Measurements from ENCODE around the gene INTS6.

INTS6 gene

DNA sequence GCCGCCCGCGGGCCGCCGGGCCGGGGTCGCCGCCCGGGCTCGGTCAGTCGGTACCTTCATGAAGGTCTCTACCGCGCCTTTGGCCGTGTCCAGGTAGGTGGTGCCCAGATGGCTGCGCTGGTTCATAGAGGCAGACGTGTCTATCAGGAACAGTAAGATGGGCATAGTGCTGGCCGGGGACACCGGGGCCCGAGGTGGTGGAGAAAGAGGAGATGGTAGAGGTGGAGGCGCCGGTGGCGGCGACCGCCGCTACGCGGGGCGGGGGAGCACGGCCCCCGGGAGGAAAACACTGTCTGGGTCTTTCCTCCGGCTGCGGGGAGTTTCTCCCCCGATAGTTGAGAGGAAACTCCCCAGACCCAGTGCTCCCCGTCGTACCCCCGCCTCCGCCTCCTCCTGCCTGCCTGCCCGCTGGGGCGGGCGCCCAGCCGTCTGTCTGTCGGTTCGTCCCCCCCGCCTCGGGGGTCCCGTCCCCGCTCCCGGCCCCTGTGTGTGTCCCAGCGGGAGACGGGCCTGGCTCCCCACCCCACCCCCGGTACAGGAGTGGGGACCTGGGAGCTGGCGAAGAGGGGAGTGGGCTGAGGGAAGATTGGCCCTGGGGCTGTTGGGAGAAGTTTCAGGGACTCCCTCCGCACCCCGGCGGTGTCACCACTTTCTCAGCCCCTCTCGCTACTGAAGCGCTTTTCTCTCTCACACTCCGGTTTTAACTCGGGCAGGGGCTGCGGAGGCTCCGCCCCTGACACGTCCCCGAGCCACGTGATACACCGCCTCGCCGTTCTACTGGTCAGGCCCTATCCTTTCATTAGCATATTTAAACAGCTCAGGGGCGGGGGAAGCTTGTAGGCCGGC lies at the start of gene INTS6:
INTS6 (minus strand) TSS at position 676 of the 846 bp plus-strand sequence; CDS start at position 165, 511 bp downstream.
- DNase-seq, result peak; percentile 97

- DNase-seq, result no peak
These were observed 49.4 kb upstream of the INTS6 start for GRCh38 chr13:51502153-51502651.

DNA sequence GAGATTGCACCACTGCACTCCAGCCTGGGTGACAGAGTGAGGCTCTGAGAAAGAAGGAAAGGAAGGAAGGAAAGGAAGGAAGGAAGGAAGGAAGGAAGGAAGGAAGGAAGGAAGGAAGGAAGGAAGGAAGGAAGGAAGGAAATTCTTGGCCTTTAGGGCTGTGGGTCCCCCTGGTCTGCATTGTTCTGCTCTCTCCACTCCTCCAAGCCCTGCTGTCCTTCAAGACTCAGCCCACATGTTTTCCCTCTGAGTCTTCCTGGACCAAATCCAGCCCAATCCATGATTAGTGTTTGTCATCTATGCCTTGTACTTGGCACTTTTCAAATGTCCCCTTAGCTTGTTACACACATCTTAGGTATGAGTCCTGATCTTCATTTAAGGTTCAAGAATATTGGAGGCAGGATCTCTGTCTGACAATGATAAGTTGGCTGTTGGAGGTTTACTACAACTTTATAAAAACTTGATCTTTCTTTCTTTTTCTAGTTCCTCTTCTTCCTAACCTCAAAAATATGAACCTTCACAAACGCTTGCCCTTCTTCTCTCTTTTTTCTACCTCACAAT lies 48.8 kb upstream of the INTS6 start:
- no peak for DNase-seq

DNA sequence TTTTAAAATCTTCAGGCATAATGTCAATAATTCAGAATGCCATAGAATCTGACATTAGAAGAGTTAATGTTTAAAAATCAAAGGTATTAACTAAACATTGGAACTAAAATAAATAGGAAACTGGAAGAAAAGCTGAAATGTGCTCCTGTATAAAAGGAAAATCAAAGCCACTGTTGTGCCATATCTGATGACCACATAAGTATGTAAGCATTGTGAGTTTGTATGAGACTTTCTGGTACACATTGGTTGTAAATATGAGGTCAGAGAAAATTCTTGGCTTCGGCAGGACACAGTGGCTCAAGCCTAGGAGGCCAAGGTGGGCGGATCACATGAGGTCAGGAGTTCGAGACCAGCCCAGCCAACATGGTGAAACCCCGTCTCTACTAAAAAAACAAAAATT lies 48.3 kb upstream of the INTS6 start:
- DNase-seq, result no peak

GRCh38 chr13:51500687-51501086 lies 47.9 kb upstream of the INTS6 start:
- no peak for DNase-seq

GRCh38 chr13:51499841-51500240 lies 47.0 kb upstream of the INTS6 start:
- no peak for DNase-seq

GRCh38 chr13:51495316-51495715 lies 42.5 kb upstream of the INTS6 start:
- no peak for DNase-seq

- no peak for DNase-seq
These were observed 41.3 kb upstream of the INTS6 start for GRCh38 chr13:51494156-51494555.

GRCh38 chr13:51488212-51488611 lies 35.4 kb upstream of the INTS6 start:
- DNase-seq, result no peak

- DNase-seq, result no peak
These were observed 28.8 kb upstream of the INTS6 start for GRCh38 chr13:51481656-51482055.

DNA sequence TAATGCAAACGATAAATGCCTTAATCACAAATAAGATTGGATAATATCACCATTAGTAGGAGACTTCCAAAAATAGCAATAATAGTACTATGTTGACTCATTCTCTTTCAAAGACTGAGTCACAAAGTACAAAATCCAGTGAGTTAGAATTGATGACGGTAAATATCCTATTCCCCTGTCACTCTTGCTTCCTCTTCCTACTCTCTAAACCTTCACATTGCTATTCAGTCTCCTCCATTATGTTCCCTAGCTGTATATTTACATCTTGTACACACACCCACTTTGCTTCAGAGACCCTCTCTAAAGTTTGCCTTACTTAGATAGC lies 26.3 kb upstream of the INTS6 start:
- DNase-seq, result no peak

DNA sequence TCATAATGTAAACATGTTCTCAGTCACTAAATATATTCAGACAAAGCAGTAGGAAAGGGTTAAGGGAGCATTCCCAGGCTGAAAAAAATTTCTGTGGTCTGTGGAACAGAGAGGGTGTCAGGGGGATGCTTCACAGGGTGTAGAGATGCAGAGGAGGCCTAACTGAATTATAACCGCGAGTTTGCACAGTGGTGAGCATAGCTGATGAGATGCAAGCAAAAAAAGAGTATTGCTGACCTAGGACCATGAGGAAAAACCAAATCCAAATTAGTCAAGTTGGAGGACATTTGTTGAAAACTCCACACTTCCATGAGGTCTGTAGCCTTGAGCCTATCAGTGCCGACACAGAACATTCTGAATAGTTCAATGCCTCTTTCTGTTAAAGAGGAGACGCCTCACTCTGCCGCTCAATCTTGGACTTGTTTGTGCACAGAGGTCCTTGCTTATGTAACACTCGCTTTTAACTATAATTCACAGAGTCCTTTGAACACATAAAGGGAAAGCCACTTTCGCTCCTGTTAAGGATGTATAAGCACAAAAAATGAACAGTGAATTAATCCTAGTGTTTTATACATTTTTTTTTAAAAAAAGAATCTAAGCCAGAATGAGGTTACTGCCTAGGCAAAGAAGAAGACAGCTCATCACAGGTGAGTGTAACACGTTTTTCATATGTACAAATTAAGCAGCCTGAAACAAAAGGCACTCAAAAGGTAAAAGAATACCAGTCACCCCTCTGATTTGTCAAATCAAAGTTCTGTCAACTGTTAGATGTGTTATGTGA lies 25.8 kb upstream of the INTS6 start:
- no peak for DNase-seq

GRCh38 chr13:51477653-51478324 lies 25.0 kb upstream of the INTS6 start:
- DNase-seq, result no peak

DNA sequence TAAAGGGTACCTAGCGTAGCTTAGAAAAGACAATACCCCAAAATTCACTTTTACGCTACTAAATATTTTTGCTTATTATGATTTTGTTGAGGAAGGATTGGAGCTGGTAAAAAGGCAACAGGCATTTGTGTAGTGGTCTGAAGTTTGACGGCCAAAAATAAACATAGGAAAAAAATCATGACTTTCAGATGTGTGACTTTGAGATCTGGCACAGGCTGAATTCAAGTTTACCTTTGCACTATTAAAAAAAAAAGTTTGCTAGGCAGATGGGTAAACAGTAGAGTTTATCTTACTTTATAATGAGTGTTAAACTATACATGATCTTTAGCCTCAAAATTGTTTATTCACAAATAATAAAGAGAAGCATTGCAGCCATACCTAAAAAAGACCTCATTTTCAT lies 24.3 kb upstream of the INTS6 start:
- no peak for DNase-seq

- DNase-seq, result no peak
These were observed 23.1 kb upstream of the INTS6 start for GRCh38 chr13:51475727-51476501.

DNA sequence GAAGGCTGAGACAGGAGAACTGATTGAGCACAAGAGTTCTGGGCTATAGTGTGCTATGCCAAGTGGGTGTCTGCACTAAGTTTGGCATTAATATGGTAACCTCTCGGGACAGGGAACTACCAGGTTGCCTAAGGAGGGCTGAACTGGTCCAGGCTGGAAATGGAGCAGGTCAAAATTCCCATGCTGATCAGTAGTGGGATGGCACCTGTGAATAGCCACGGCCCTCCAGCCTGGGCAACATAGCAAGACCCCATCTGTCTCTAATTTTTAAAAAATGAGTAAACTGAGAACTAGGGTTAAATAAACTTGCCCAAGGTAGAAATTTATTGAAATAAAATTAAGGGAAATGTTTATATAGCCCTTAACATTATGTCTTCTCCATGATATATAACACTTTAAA lies 17.0 kb upstream of the INTS6 start:
- DNase-seq, result no peak

- DNase-seq, result no peak
These were observed 14.9 kb upstream of the INTS6 start for GRCh38 chr13:51467730-51468129.

DNA sequence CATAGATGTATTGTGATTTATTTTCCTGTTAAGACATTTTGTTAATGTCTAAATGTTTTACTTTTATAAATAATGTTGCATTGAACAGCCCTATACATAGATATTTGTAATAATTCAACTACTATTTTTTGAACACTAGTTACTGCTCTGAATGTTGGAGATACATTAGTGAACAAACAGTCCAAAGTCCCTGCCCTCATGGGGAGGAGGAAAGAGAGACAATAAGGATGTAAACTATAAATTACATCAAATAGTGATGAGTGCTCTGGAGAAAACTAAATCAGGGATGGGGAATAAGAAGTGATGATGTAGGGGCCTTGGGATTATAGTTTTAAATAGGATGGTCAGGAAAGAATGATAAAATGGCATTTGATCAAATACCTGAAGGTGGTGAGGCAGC lies 12.3 kb upstream of the INTS6 start:
- DNase-seq, result no peak

- DNase-seq, result no peak
These were observed 4.4 kb upstream of the INTS6 start for GRCh38 chr13:51457086-51457815.

DNA sequence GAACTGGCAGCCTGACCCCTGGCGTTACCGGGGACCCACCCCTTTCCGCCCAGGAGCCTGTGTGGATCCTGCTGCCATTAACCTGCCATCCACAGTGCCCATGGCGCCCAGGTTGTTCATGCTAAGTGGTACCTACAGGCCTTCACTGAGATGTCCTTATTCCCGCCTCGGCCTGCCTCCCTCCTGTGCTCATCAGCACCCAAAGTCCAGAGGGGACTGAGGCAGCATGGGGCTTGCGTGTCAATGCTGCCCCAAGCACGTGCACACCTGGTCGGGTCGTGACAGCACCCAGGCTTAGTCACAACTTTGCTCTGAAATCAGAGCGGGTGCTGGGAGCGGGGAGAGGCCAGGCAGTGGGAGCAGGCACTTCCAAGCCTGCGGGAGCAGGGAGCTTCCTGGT lies 3.7 kb upstream of the INTS6 start:
- DNase-seq, result no peak

DNA sequence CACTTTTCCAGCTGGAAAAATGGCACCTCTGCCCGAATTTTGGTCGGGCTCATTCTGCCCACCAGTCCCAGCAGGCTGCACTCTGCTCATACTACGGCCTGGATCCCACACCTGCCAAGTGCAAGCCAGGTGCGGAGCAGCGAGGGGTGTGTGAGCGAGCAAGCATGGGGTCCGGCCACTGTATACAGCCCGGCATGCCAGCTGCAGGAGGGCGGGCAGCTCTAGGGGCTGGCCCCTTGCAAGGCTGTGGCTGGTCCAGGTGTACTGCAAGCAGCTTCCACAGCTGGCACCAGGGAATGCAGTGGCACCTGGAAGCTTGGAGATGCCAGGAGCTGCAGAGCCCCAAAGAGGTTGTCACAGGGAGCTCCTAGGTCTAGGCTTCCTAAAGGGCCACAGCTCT lies 2.7 kb upstream of the INTS6 start:
- no peak for DNase-seq
